Activated CD4-positive, alpha-beta T cell treated with anti-CD3 and anti-CD28 coated beads, Interleukin-10, Interleukin-2, amounts not matched to agents 100 ng/mL and 50 ng/mL, durations not matched to agents 16 hours and 8 hours (primary cell): ENCODE measurements around the gene ZNF385D.
"Not testable (repeated sequence)": the region's sequence is repeated elsewhere in the genome, so short reads cannot be mapped to it uniquely, and the experiment has no call there.

Experiments used
- DNase-seq: peaks from one replicate; pipeline ENCODE4 v3.0.0-alpha.2; 2020

Gene ZNF385D

DNA sequence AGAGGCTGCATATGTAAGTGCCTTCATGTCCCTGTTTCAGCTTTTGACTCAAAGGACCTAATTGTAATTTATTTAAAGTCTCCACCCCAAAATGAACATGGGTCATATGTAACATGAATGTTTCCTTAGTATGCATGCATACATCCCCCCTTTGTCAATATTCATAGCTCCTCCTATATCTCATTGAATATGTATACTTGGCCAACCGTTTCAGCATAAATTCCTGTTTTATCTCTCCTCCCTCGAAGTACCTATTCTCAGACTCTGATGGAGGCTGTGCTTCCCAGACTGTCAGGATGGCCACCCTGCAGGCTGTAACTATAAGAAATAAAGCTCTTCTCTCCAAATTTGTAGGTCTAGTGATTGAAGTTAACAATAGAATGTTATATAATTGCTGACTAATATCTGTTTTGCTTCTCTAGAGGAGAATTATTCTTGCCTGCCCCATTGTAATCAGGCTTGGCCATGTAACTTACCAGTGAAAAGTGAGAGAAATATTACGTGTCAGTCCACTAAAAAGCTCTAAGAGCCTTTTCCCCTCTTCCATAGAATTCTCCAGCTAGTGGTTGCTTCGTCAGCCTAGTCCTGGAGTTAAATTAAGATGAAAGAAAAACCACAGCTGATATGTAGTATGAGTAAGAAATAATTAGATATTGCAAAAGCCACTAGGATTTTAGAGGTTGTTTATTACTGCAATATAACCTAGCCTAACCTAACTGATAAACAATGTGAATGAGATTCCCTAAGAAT is 245.1 kb downstream of the ZNF385D start:
- no peak for DNase-seq

DNA sequence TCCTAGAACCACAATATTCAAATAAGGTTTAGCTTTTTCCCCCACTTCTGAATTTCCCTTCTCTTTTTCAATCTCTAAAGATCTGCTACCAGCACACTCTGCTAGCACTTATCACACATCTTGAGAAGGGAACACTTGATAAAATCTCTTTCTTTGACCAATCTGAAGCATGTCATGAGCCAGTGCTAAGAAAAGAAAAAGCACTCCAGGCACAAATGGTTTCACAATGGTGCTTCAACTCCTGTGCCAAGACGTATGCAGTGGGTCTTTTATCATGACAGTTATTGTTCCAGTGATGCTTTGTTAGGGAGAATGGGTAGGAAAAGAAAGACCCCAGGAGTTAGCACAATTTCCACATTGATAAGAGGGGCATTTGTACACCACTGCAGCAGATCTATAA is 248.4 kb downstream of the ZNF385D start:
- no peak for DNase-seq

- DNase-seq: no peak
Measured at GRCh38 chr3:21500834-21501233, 250.2 kb downstream of the ZNF385D start.

DNA sequence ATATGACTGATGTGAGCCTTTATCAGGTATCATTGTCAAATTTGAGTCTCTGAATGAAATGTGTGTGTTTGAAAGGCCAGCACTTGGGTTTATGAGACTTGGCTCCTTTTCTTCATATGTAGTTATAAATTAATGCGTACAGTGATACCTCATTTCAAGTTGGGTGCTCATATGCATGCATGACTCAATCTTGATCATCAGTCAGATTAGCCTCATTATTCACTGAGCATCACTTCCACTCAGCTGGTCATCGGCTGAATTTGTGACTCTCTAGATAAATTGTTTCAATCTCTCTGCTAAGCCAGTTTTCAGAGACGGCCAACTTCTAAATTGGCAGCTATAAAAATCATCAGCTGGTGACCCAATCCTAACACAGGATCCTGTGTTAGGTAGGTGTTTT is 260.3 kb downstream of the ZNF385D start:
- not testable (repeated sequence) for DNase-seq

- no peak for DNase-seq
Measured at GRCh38 chr3:21487520-21487919, 263.5 kb downstream of the ZNF385D start.

- not testable (repeated sequence) for DNase-seq
Measured at GRCh38 chr3:21486024-21486935, 264.7 kb downstream of the ZNF385D start.

GRCh38 chr3:21484828-21485144 is 266.2 kb downstream of the ZNF385D start:
- no peak for DNase-seq

DNA sequence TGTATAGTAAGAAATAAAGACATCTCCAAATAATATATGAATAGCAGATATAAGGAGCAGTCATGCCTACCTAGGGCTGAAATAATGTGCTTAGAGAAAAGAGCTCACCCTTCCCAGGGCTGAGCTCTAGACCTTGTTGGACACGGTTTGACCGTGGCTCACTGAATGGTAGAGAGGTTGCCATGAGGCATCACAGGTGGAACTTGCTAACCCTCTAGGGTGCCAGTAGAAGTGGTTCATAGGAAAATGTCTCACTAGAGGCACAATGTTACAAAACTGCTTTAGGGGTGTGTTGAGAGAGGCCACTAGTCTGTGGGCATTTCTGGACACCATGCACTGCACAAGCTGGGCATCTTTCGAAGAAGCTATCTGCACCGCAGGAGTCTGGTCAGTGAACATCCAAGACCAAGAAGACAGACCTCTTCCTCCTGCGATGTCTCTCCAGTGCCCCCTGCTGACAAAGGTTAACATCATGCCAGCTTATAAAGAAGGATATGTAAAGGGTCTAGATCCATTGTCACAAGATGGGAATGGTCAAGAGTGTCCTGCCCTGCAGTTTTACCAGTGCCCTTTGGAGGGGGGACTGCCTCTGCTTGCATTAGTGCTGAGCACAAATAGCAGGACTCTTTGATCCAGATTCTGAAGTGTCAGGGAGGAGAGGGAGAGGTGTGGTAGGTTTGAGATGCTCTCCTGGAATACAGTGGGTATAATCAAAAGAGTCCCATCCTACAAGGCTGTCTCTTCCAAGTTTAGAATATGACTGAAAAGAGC is 266.8 kb downstream of the ZNF385D start:
- peak; percentile 34 for DNase-seq

DNA sequence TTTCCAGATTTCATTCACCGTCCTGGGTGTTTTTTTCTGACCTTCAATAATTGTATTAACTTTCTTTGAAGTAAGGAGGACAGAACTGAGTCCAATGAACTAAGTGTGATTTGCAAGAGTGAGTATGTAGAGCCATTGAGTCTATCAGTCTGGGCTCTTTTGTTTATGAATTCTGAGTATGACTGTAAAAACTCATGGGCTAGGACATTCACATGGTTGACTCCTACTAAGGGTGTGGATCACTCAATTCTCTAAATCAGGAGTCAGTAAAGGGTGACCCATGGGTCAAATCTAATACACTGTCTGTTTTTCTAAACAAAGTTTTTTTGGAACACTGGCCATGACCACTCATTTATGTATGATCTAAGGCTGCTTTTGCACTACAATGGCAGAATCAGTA is 269.0 kb downstream of the ZNF385D start:
- no peak for DNase-seq

GRCh38 chr3:21477541-21478288 is 273.3 kb downstream of the ZNF385D start:
- DNase-seq: no peak

- no peak for DNase-seq
Measured at GRCh38 chr3:21466476-21466875, 284.5 kb downstream of the ZNF385D start.

GRCh38 chr3:21464746-21465145 is 286.3 kb downstream of the ZNF385D start:
- DNase-seq: no peak

GRCh38 chr3:21463319-21463718 is 287.7 kb downstream of the ZNF385D start:
- DNase-seq: no peak

- no peak for DNase-seq
Measured at GRCh38 chr3:21462141-21462540, 288.9 kb downstream of the ZNF385D start.

- DNase-seq: no peak
Measured at GRCh38 chr3:21457084-21457483, 293.9 kb downstream of the ZNF385D start.

- DNase-seq: no peak
Measured at GRCh38 chr3:21449738-21450137, 301.3 kb downstream of the ZNF385D start.

- no peak for DNase-seq
Measured at GRCh38 chr3:21447476-21448151, 303.4 kb downstream of the ZNF385D start.

GRCh38 chr3:21446945-21447475 is 304.0 kb downstream of the ZNF385D start:
- DNase-seq: no peak

- no peak for DNase-seq
Measured at GRCh38 chr3:21446027-21446426, 305.0 kb downstream of the ZNF385D start.

- no peak for DNase-seq
Measured at GRCh38 chr3:21441821-21442220, 309.2 kb downstream of the ZNF385D start.

DNA sequence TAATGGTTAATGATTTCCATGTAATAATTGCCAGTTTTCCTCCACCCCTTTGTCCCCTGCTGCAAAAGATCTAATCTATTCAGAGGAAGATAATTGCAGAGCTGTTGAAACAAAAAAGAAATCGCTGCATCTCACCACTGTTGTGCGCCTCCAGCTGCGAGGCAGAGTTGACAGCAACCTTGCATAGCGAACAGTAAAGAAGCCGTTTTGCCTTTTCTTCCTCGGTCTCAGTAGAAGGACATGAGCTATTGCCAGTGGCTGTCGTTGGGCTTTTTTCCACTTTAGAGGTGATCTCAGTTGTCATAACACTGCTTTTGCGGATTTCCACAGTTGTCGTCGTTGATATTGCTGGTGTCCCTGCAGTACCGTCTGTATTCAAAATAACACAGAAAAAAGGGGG is 314.2 kb downstream of the ZNF385D start:
- DNase-seq: no peak

GRCh38 chr3:21435871-21436270 is 315.1 kb downstream of the ZNF385D start:
- no peak for DNase-seq
